ENCODE results near the gene NBAS.
"Not testable (repeated sequence)": the region's sequence is repeated elsewhere in the genome, so short reads cannot be mapped to it uniquely, and the experiment has no call there.

The NBAS gene

DNA sequence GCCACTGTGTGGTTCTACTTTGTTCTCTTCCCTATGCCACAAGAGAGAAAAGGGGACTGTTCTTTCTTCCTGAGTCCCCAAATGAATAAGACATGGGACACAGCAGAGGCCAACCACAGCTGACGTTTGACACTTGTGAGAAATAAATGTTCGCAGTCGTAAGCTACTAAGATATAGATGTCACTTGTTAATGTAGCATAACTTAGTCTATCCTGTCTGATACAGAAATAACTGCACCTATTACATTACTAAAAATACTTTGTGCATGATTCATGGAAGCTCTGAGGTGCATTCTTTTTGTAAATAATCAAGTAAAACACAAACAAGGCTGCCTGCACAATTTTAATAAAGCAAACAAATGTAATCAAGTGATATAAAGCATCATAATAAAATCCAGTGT lies 148.8 kb downstream of the NBAS start:
- no peak for DNase-seq (ENCODE audit: low read depth)

DNA sequence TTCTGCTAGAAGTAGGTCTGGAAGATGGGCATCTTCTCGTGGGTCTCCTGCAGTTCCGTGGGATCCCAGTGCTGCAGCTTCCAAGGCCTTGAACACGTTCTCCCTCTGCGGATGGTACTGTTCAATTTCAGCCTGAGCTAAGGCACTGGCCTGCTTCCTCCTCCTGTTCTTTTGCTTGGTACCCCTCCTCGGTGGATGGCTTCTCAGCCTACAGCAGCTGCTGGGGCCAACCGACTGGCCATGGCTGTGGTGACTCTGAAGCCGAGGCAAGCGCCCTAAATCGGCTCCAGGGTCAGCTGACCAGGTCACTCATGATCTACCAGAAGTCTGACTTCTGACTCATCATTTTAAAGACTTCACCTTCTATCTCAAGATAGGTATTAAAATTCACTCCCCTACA lies 150.2 kb downstream of the NBAS start:
- DNase-seq (ENCODE audit: low read depth), result no peak

DNA sequence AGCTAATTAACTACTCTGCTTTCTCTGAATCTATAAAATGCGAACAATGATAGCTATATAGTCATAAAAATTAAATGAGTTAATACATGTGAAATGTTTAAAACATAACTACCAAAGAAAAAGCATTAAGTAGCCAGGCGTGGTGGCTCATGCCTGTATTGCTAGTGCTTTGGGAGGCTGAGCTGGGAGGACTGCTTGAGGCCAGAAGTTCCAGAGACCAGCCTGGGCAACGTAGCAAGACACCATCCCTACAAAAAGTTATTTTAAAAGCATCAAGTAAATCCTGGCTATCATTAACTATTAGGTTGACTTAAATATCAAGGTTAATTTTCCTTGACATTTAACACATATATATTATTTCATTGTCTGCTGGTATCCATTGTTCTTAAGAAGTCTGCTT lies 152.4 kb downstream of the NBAS start:
- no peak for DNase-seq (ENCODE audit: low read depth)

DNA sequence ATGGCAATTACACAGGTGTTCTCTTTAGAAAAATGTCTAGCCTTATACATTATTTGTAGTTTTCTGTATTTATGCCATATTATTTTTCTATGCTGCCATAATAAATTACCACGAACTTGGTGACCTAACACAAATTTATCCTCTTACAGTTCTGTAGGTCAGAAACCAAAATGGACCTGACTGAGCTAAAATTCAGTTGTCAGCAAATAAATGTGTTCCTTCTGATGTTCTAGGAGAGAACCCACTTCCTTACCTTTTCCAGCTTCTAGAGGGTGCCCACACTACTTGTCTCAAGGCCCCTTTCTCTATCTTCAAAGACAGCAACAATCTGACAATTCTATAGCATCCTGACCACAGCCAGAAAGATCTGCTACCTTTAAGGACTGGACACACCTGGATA lies 153.5 kb downstream of the NBAS start:
- DNase-seq (ENCODE audit: low read depth), result no peak

DNA sequence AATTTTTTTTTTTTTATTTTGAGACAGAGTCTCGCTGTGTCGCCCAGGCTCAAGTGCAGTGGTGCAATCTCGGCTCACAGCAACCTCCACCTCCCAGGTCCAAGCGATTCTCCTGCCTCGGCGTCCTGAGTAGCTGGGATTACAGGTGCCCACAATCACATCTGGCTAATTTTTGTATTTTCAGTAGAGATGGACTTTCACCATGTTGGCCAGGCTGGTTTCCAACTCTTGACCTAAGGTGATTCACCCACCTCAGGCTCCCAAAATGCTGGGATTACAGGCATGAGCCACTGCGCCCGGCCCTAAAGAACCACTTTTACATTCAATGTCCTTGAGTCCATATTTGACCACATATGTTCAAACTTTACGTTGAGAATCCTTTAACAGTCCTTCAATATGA lies 156.6 kb downstream of the NBAS start:
- not testable (repeated sequence) for DNase-seq (ENCODE audit: low read depth)

DNA sequence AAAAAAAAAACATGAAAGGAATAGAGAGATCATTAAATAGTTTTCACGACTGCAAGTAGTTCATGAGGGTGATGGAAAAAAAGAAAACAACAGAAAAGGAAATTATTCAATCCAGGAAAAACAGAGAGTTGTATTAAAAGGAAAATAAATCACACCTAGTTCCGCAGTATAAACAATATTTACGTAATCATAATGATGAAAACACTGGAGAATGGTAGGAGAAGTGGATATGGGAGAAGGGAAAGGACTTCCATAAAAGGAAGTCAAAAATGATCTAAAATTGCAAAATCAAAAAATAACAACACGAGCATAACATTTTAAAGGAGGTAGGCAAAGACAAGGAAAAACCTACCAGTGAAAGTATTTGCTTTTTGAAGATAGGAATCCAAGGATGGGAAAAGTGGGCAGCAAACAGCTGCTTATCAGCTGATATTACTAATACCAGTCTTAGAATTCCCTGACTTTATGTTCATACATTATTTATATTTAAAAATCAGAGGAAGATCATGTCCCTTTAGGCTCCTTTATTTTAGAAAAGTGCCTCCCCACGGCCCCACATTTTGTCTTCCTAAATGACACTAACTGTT lies 160.8 kb downstream of the NBAS start:
- DNase-seq (ENCODE audit: low read depth), result no peak

DNA sequence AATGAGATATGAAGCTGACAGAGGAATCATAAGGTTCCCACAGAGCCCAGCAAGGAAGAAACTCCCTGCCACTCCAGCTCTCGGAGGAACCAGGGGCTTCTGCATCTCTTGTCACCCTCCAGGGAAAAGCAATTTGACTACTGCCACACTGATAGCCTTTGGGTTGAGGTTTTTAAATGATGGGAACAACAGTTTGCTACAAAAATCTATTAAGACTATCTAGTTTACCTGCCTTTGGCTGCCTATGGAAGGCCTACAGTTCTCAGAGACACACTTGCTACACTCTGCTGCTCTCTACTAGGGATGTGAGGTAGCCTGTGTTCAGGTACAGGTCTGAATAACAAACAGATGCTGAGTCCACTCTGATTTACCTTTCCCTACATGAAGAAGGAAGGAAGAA lies 161.9 kb downstream of the NBAS start:
- no peak for DNase-seq (ENCODE audit: low read depth)

DNA sequence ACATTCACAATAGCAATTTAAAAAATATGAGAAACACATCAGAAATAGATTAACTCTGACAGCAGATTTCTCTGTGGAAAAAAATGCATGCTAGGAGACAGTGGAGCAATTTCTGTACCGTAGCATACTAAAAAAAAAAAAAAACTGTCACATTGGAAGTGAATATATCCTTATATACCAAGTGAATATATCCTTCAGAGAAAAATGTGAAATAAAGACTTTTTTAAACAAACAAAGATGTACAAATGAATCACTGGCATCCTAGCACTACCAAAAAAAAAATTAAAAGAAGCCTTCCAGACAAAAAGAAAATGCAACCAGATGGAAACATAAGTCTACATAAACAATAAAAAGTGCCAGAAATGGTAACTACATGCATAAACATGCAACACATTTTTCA lies 169.4 kb downstream of the NBAS start:
- DNase-seq (ENCODE audit: low read depth), result no peak

DNA sequence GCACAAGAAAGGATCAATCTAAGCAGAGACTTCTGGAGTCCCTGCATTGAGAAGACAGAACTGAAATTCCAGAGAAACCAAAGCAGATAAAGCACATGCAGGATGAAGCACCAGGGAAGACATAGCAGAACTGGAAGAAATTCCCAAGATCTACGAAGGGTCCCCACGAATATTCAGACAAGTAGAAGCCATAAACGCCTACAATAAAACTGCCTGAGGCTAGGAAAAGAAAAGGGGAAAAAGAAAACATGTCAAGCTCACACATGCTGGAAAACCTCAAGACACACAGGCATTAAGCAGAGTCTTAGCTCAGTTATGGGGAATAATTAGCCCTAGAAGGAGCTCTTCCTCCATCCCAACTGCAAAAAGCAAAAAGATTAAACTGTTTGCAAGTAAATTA lies 171.2 kb downstream of the NBAS start:
- DNase-seq (ENCODE audit: low read depth), result no peak

DNA sequence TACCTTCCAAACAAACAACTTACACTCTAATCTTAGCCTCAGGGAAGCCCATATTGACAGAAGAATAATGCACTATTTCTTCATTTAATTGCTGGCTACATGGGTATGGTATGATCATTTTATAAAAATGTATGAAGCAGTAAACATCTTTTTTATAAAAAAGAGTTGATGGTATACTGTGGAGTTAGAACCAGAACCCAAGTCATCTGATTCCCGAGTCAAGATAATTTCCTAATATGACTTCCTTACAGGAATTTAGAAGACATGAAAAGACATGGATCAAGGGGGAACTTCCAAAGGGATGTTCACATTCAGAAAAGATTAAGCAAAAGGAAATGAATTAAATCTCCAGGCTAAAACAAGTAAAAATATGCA lies 171.8 kb downstream of the NBAS start:
- no peak for DNase-seq (ENCODE audit: low read depth)

DNA sequence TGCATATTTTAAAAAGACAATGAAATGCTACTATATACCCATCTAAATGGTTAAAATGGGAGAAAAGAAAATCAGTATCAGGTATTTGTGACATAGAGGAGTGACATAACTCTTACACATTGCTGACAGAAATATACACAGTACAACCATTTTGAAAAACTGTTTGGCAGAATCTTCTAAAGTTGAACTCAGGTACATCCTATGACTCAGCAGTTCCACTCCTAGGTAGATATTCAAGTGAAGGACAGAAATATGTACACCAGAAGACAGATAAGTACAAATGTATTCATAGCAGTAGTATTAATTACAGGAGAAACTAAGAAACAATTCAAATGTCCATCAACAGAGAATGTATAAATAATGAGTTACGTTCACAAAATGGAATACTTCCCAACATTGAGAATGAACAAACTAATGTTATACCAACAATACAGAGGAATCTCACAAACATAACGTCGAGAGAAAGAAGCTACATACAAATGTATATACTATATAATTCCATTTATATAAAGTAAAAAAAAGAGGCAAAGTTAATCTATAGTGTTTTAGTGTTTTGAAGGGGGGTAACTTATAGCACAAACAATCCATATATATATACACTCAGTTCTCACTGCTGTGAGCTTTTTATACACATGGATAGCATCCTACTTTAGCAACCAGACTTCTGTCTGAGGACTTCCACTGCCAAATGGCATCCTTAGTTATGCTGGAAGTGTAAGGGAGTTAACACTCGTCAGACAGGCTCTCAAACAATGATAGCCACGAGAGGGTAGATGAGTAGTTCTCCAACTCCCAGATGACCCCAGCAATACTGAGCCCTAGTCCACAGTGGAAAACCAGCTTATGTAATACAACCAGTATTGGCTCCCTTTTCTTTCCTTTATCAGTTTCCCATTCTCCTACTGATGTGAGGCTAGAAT lies 172.5 kb downstream of the NBAS start:
- DNase-seq (ENCODE audit: low read depth), result no peak

DNA sequence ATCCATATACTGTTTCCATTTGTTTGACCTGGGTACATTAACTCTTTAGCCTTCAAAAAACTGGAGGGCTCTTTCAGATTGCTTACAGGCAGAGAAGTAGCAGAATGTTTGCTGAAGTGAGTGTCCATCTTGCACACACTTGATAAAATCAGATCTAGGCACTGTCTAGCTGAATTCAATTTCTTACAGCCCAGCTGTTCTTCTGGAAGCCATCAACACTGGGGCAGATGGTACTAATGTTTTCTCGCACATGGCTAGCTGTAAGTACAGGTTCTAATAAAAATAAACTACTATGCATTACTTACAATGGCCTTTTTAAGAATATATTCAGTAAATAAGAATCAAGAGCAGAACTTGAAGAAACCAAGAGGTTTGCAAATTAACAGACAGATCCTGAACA lies 175.9 kb downstream of the NBAS start:
- DNase-seq (ENCODE audit: low read depth), result no peak

DNA sequence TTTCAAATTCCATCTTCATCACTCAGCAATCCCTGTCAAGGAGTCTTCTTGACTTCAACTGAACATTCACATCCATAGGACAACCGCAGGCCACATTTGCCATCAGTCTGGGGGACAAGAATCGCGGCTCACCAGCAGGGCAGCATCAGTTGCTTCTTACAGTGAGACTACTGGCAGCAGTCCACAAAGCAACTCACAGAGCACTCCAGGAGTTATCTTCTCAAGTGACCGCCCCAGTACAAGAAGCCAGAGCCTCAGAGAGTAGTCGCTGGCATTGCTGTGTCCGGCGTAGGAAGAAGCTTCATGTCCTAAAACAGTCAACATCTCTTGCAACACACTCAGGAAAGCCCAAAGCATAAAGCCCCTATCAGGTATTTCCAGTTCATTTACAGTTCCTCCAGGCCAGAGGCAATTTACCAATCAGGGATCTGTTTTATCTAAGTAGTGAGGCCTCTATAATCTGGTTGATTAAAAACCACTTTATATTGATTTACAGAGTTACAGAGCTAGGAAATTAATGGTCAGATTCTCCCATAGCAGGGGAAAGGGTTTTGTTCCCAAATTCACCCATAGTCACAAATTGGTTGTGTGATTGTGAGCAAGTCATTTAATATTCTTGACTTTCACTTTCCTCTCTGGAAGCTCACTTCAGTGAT lies 177.3 kb downstream of the NBAS start:
- DNase-seq (ENCODE audit: low read depth), result no peak

DNA sequence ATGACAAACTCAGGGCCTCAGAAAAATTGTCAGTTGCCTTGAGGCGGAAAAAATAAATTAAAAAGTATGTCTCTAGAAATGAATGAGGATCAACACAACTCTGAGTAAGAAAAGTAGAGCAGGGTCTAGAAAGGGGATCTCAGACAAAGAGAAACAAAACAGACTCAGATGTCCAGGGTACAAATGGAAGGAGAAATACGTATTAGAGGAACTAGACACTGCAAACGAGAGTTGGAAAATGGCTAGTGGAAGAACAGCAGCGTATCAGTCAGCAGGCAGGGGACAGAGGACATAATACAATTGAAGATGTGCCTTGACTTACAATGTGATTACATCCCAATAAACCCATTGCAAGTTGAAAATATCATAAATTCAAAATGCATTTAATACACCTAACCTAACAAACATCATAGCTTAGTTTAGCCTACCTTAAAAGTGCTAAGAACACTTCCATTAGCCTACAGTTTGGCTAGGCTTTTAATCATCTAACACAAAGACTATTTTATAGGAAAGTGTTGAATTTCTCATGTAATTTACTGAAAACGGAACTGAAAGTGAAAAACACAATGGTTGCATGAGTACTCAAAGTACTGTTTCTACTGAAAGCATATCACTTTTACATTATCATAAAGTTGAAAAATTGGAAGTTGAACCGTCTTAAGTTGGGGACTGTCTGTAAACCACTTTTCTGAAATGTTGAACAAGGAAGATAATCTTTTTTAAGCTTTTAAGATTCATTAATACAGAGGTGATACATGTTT lies 182.8 kb downstream of the NBAS start:
- no peak for DNase-seq (ENCODE audit: low read depth)

DNA sequence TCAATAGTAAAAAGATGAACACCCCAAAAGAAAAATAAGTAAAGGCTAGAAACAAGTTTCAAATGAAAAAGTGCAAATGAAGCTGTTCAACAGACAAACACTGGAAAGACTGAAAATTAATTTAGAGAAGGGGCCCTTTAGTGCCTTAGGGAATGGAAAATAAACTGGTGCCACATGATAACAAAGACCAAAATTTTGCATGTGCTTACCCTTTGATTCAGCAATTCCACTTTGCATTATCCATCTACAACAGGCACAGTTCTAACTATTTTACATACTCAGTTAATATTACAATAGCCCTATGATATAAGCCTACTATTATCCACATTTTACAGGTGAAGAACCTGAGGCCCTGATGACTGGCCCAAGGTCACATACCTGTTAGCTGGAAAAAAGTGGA lies 183.9 kb downstream of the NBAS start:
- DNase-seq (ENCODE audit: low read depth), result no peak

DNA sequence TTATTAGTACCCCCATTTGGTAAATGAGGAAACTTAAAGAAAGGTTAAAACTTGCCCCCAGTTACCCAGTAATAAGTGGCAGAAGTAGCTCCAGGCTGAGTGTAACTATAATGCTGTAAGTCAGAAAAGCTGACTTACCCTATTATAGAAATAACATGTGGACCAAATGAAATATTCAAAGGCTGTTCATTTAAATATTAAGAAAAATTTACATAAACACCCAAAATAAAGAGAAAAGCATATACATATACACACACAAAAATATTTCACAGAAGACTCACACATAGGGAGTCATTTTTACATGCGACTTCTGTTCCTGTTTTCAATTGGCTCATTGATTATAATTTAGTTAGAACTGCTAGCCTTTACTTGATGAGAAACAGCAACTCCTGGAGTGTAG lies 189.1 kb downstream of the NBAS start:
- DNase-seq (ENCODE audit: low read depth), result no peak

DNA sequence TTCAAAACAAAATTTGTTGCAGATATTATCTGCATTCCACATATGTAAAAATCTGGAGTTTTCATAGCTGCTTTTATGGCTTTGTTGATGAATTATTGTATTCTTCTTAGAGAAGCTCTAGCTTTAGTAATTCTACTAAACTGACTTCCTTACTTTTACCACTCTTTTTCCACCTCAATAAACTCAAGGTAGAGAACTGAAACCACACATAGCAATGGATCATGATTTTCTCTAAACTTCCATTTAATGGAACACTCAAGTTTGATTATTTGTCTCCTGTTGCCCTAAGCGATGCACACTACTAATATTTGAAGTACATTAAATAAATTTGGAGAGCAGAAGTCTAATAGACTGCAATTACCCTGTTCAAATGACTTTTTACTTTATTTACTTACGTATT lies 192.0 kb downstream of the NBAS start:
- DNase-seq (ENCODE audit: low read depth), result no peak

DNA sequence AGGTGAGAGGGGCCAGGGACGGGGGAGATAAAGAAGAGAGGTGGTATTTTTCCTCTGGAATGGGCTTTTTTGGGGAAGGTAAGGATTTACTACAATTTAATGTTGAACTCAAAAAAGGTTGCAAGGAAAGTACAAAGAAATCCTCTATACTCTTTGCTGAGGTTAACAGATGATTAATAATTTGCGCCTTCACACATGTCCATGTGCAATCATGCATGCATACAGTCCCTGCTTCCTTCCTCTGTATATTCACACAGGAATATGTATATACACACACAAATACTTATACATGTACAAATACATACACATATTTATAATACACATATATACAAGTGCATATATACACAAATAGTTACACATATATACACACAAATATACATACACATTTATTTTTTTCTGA lies 193.4 kb downstream of the NBAS start:
- no peak for DNase-seq (ENCODE audit: low read depth)

DNA sequence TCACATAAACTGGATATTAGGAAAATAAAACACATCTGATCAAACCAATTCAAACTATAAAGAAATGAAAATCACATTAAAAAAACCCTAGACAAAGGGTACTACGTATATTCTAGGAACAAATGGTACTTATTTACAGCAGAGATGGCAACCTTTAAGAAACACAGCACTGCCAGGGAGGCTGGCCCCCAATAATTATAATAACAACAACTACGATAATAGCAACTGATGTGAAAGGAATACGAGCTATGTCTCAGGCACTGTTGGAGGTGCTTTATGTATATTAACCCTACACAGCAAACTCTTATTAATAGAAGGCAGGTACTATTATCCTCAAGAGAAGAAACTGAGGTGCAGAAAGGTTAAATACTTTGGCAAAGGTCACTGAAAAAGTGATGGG lies 193.9 kb downstream of the NBAS start:
- DNase-seq (ENCODE audit: low read depth), result no peak

DNA sequence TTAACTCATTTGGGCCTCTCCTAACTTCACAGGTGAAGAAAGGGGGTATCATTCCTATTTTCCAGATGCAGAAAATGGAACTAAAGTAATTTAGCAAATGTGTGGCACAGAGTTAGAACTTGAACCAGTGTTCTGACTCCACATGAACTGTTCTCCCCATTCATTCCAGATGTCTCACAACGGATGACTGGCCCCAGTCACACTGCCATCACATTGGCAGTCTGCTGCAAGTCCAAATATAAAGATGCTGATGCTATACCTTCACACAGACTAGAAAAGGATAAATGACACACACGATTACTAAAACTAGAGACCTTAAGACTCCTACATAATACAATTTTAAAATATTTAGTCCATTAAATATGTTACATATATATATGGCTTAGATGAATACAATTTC lies 195.7 kb downstream of the NBAS start:
- no peak for DNase-seq (ENCODE audit: low read depth)

DNA sequence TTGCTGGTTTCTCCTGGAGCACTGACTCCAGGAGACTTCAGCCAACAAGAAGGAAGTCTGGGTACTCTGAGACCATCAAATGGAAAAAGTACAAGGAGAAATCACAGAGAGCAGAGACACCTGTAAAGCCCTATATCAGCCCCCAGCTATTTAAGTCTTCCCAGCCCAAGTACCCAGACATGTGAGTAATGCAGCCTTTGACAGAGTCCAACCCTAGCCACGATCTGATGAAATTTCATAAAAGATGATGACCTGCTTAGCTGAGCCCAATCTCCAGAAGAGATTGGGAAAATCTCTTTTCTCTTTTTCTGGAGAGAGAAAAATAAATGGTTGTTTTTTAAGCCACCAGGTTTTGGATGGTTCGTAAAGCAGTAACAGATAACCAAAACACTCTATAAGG lies 196.6 kb downstream of the NBAS start:
- no peak for DNase-seq (ENCODE audit: low read depth)

DNA sequence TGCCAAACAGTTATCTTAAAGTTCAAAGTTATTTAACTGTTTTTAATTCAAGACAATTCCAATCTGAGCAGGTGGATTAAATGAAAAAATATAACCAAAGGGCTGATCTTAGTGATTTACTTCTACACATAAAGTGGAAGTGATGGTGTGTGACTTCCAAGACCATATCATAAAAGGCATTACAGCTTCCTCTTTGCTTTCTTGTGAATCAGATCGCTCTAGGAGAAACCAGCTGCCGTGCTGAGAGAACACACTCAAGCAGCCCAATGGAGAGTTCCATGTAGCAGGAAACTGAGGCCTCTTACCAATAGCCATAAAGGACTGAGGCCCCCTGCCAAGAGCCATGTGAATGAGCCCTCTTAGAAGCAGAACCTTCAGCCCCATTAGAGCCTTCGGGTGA lies 197.4 kb downstream of the NBAS start:
- no peak for DNase-seq (ENCODE audit: low read depth)

DNA sequence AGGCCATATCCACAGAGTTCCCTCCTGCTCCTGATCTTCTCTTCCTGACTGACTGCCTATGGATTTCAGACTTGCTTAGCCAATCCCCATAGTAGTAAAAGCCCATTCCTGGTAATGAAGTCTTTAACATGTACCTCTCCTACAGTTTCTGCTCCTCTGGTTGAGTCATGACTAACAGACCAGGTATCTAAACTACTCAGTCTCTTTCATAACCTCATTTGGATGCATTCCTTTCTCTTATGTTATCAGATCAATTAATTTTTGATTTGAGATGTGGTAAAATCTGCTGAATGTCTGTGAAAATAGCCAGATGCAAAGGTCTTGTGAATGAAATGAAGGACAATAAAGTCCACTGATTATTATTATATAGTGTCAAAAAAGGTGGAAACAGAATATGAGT lies 198.0 kb downstream of the NBAS start:
- DNase-seq (ENCODE audit: low read depth), result no peak
